ENCODE results near the gene IGDCC3.

- TF ChIP-seq CTCF (IDR thresholded peaks at IDR 0.05) (no peak), POLR2A (IDR thresholded peaks at IDR 0.05) (no peak)
These were observed 69.8 kb downstream of the IGDCC3 start for GRCh38 chr15:65307978-65308377.

All from uterus (tissue), 2 donors.